Measurements from ENCODE around the gene LMX1A.
A peak's percentile ranks its signal among the peaks of the same experiment; 100 is the strongest.

LMX1A gene

DNA sequence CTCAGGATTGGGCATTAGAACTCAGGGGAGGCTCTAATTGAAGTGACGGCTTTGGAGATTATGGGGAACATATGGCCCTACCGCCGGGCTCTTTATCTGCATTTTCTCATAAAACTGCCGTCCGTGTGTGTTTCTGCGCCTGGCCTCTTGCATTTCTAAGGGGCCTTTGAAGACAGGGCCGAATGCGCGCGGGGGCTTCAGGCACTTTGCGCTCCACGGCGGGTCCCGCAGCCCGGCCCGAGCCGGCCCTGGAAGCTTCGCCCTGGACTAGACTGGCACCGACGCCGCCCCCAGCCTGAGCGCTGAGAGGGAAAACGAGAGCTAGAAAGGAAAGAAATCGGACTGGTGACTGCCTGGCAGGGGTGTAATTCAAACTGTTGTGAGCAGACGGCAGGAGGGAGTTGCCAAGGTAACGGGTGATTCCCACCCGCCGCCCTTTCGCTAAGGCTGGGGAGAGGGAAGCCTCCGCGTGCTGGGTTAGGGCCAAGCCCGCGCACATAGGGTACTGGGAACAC lies 120.7 kb downstream of the LMX1A start:
- peak overlapping the region; percentile 34 for H3K4me3 ChIP-seq (ENCODE audit: low read depth, low read length)
- TF ChIP-seq ZNF133 (tag by site-specific recombination; IDR thresholded peaks at IDR 0.05), result no peak
- TF ChIP-seq, protein P1, sequence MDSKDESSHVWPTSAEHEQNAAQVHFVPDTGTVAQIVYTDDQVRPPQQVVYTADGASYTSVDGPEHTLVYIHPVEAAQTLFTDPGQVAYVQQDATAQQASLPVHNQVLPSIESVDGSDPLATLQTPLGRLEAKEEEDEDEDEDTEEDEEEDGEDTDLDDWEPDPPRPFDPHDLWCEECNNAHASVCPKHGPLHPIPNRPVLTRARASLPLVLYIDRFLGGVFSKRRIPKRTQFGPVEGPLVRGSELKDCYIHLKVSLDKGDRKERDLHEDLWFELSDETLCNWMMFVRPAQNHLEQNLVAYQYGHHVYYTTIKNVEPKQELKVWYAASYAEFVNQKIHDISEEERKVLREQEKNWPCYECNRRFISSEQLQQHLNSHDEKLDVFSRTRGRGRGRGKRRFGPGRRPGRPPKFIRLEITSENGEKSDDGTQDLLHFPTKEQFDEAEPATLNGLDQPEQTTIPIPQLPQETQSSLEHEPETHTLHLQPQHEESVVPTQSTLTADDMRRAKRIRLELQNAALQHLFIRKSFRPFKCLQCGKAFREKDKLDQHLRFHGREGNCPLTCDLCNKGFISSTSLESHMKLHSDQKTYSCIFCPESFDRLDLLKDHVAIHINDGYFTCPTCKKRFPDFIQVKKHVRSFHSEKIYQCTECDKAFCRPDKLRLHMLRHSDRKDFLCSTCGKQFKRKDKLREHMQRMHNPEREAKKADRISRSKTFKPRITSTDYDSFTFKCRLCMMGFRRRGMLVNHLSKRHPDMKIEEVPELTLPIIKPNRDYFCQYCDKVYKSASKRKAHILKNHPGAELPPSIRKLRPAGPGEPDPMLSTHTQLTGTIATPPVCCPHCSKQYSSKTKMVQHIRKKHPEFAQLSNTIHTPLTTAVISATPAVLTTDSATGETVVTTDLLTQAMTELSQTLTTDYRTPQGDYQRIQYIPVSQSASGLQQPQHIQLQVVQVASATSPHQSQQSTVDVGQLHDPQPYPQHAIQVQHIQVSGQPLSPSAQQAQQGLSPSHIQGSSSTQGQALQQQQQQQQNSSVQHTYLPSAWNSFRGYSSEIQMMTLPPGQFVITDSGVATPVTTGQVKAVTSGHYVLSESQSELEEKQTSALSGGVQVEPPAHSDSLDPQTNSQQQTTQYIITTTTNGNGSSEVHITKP (tag by site-specific recombination; IDR thresholded peaks at IDR 0.05), result peak; percentile 79
- no peak for TF ChIP-seq ZNF426 (tag by site-specific recombination; IDR thresholded peaks at IDR 0.05)
- peak; percentile 82; the same call in 1 of the 2 replicates for TF ChIP-seq ZNF600 (tag by site-specific recombination; IDR thresholded peaks at IDR 0.05)
- no peak for TF ChIP-seq ZNF266 (tag by site-specific recombination; IDR thresholded peaks at IDR 0.05; ENCODE audit: low read depth)
- TF ChIP-seq ZNF341 (tag by site-specific recombination; IDR thresholded peaks at IDR 0.05; ENCODE audit: low read depth), result peak; percentile 70
- TF ChIP-seq ZSCAN16 (tag by site-specific recombination; IDR thresholded peaks at IDR 0.05), result no peak
- TF ChIP-seq ZBTB8A (tag by site-specific recombination; IDR thresholded peaks at IDR 0.05), result peak; percentile 10; the same call in 1 of the 2 replicates
- peak; percentile 60 for TF ChIP-seq PATZ1 (tag by site-specific recombination; IDR thresholded peaks at IDR 0.05)
- TF ChIP-seq ZNF777 (tag by site-specific recombination; IDR thresholded peaks at IDR 0.05; ENCODE audit: borderline replicate concordance), result peak; percentile 74; the same call in 1 of the 2 replicates
- TF ChIP-seq ZNF248 (tag by site-specific recombination; IDR thresholded peaks at IDR 0.05), result no peak
- no peak for TF ChIP-seq ZFP37 (tag by site-specific recombination; IDR thresholded peaks at IDR 0.05)
- no peak for TF ChIP-seq BCL11A (tag by site-specific recombination; IDR thresholded peaks at IDR 0.05; ENCODE audit: low read depth)
- peak; percentile 41; the same call in 1 of the 2 replicates for TF ChIP-seq ZBTB17 (tag by site-specific recombination; IDR thresholded peaks at IDR 0.05)
- peak; percentile 65 for TF ChIP-seq PRDM1 (tag by site-specific recombination; IDR thresholded peaks at IDR 0.05)
- TF ChIP-seq, protein P2, sequence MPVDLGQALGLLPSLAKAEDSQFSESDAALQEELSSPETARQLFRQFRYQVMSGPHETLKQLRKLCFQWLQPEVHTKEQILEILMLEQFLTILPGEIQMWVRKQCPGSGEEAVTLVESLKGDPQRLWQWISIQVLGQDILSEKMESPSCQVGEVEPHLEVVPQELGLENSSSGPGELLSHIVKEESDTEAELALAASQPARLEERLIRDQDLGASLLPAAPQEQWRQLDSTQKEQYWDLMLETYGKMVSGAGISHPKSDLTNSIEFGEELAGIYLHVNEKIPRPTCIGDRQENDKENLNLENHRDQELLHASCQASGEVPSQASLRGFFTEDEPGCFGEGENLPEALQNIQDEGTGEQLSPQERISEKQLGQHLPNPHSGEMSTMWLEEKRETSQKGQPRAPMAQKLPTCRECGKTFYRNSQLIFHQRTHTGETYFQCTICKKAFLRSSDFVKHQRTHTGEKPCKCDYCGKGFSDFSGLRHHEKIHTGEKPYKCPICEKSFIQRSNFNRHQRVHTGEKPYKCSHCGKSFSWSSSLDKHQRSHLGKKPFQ (tag by site-specific recombination; IDR thresholded peaks at IDR 0.05), result no peak
- TF ChIP-seq, protein P3, sequence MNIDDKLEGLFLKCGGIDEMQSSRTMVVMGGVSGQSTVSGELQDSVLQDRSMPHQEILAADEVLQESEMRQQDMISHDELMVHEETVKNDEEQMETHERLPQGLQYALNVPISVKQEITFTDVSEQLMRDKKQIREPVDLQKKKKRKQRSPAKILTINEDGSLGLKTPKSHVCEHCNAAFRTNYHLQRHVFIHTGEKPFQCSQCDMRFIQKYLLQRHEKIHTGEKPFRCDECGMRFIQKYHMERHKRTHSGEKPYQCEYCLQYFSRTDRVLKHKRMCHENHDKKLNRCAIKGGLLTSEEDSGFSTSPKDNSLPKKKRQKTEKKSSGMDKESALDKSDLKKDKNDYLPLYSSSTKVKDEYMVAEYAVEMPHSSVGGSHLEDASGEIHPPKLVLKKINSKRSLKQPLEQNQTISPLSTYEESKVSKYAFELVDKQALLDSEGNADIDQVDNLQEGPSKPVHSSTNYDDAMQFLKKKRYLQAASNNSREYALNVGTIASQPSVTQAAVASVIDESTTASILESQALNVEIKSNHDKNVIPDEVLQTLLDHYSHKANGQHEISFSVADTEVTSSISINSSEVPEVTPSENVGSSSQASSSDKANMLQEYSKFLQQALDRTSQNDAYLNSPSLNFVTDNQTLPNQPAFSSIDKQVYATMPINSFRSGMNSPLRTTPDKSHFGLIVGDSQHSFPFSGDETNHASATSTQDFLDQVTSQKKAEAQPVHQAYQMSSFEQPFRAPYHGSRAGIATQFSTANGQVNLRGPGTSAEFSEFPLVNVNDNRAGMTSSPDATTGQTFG (tag by site-specific recombination; IDR thresholded peaks at IDR 0.05; ENCODE audit: borderline replicate concordance), result no peak
- TF ChIP-seq ZNF16 (tag by site-specific recombination; IDR thresholded peaks at IDR 0.05; ENCODE audit: low read depth), result no peak
- TF ChIP-seq ZNF654 (tag by site-specific recombination; IDR thresholded peaks at IDR 0.05; ENCODE audit: low read depth), result no peak
- TF ChIP-seq ZBTB26 (tag by site-specific recombination; optimal IDR thresholded peaks at IDR 0.05), result peak; percentile 53
- TF ChIP-seq ZIC2 (tag by site-specific recombination; IDR thresholded peaks at IDR 0.05), result peak; percentile 86
- TF ChIP-seq ZFHX2 (tag by site-specific recombination; conservative IDR thresholded peaks at IDR 0.05), result 0 out of 2 replicates have a peak, but pooled peaks have one; percentile 12
- TF ChIP-seq ZNF830 (tag by site-specific recombination; IDR thresholded peaks at IDR 0.05; ENCODE audit: low read depth), result no peak
- peak; percentile 17; the same call in 1 of the 2 replicates for TF ChIP-seq ZNF394 (tag by site-specific recombination; IDR thresholded peaks at IDR 0.05; ENCODE audit: borderline replicate concordance)
- TF ChIP-seq, protein P4, sequence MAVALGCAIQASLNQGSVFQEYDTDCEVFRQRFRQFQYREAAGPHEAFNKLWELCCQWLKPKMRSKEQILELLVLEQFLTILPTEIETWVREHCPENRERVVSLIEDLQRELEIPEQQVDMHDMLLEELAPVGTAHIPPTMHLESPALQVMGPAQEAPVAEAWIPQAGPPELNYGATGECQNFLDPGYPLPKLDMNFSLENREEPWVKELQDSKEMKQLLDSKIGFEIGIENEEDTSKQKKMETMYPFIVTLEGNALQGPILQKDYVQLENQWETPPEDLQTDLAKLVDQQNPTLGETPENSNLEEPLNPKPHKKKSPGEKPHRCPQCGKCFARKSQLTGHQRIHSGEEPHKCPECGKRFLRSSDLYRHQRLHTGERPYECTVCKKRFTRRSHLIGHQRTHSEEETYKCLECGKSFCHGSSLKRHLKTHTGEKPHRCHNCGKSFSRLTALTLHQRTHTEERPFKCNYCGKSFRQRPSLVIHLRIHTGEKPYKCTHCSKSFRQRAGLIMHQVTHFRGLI (tag by site-specific recombination; IDR thresholded peaks at IDR 0.05), result no peak

More for the DNA sequence above, 120.7 kb downstream of the LMX1A start:
- peak overlapping the region; percentile 8; the same call in 1 of the 2 replicates for H3K27ac ChIP-seq (ENCODE audit: extremely low read depth, low read depth, low read length)
- CTCF ChIA-PET, result interaction anchor here (0.6 to 1.0 kb wide), 5 partner anchors 18 to 872 kb away, joined by 3 to 4 read pairs (median 3); no protein-coding TSS in a partner anchor
- no peaks in the 10 kb centered on the region for H3K4me1 ChIP-seq (ENCODE audit: control insufficient read depth, insufficient read depth, low read length)
- H3K36me3 ChIP-seq (ENCODE audit: control insufficient read depth in 2 of 2, insufficient read depth in 1 of 2, low read length in 2 of 2), result no peaks in the 10 kb centered on the region
- no peaks in the 10 kb centered on the region for H3K9me3 ChIP-seq (ENCODE audit: control insufficient read depth, insufficient read depth, low read depth, low read length)
- POLR2A ChIA-PET, result no interaction called here

Data from HEK293 (cell line).